ENCODE data around the gene CLCN4.

CLCN4 gene

GRCh38 chrX:10167573-10167972 lies 10.8 kb downstream of the CLCN4 start:
- no peak for DNase-seq (ENCODE audit: low read depth)

DNA sequence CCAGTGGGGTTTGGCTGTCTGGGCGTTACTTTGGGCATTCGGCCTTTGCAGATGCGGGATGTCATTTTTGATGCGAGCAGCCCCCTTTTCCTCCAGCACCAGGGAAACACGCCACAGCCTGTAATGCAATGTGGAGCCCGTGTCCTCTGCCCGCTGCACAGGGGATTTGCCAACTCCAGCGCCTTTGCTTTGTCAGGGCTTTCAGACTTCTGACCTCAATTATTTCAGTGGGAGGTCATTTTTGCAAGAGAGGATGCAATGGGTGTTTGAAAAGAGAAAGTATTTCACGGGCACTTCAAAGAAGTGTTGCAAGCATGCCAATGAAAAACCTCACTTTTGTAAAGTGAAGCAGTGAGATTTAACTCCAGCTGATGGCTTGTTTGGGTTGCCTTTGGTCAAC lies 11.5 kb downstream of the CLCN4 start:
- no peak for DNase-seq (ENCODE audit: low read depth)

- no peak for DNase-seq (ENCODE audit: low read depth)
Measured at GRCh38 chrX:10169175-10169574, 12.4 kb downstream of the CLCN4 start.

- no peak for DNase-seq (ENCODE audit: low read depth)
Measured at GRCh38 chrX:10171249-10171648, 14.5 kb downstream of the CLCN4 start.

- DNase-seq (ENCODE audit: low read depth): no peak
Measured at GRCh38 chrX:10172877-10173276, 16.1 kb downstream of the CLCN4 start.

DNA sequence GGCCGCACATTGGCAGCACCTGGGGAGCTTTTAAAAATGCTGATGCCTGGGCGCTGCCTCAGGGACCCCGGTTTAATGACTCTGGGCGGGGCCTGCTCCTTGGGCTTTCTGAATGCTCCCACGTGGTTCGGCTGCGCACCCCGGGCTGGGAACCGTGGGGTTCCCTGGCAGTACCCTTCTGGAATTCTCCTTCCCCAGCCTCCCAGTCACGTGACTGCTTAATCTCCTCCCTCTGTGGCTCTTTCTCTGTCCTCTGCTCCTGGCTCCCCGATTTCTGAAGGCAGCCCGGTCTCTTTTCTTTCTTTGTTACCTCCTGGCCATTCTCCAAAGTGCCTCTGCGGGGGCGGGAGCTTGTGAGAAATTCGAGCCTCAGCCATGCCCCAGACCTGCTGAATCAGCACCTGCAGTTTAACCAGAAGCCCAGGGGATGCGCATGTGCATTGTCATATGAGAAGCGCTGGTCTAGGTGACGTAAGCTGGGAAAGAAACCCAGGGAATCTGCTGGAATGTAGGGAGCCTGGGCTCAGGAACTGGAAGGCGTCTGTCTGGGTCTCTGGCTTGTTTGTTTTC lies 16.6 kb downstream of the CLCN4 start:
- no peak for DNase-seq (ENCODE audit: low read depth)

DNA sequence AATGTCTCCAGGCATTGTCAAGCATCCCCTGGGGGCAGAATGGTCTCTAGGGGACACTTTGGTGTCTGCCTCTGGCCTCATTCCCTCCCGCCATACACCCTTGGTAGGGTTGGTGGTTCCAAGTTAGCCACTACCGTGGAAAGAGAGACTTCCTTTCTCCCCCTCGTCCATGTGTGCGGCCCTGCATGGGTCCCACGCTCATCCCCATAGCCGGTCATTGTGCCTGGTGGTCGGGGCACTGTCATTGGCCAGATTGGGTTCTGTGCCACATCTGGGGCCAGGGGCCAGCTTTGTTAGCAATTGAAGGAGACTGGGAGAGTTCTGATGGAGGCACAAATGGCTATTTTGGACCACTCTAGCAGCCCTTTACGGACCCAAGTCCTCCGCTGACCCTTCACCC lies 17.3 kb downstream of the CLCN4 start:
- DNase-seq (ENCODE audit: low read depth): no peak

GRCh38 chrX:10174810-10175209 lies 18.0 kb downstream of the CLCN4 start:
- no peak for DNase-seq (ENCODE audit: low read depth)

- no peak for DNase-seq (ENCODE audit: low read depth)
Measured at GRCh38 chrX:10175319-10175871, 18.6 kb downstream of the CLCN4 start.

DNA sequence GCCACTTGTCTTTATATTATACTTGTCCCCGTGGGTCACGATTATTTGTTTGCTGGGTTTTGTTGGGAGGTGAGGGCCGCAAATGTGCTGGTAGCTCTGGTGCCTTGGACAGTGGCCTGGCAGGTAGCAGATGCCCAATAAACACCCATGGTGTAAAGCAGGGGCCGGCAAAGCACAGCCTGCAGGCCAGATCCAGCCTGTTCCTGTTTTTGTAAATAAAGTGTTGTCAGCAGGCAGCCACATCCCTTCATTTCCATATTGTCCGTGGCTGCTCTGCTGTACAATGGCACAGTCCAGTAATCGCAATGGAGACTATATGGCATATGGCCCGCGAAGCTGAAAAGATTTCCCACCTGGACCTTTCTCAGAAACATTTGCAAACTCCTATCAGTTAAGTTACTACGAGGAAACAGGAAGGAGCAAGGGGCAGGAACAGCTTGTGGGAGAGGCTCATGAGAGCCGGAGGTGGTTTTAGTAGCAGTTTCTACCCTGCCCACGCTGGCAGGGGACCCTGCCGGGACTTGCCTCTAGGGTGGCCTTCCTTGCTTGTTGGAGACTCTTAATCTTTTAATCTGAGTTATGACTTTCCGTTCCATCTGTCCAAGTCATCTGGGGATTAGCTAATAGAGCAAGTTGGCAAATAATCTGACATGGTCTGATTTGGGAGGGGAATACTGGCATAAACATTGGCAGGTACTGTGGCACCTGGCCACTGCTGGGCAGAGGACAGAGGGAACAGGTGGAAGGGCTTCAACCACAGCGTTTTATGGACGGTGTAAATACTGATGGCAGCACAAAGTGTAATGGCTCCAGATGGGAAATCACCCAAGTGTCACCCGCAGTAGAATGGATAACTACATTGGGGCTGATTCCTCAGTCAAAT lies 19.6 kb downstream of the CLCN4 start:
- DNase-seq (ENCODE audit: low read depth): no peak

- no peak for DNase-seq (ENCODE audit: low read depth)
Measured at GRCh38 chrX:10177004-10177396, 20.2 kb downstream of the CLCN4 start.

- no peak for DNase-seq (ENCODE audit: low read depth)
Measured at GRCh38 chrX:10177601-10178000, 20.8 kb downstream of the CLCN4 start.

GRCh38 chrX:10178866-10179463 lies 22.2 kb downstream of the CLCN4 start:
- DNase-seq (ENCODE audit: low read depth): no peak

GRCh38 chrX:10183760-10184159 lies 27.0 kb downstream of the CLCN4 start:
- DNase-seq (ENCODE audit: low read depth): no peak

DNA sequence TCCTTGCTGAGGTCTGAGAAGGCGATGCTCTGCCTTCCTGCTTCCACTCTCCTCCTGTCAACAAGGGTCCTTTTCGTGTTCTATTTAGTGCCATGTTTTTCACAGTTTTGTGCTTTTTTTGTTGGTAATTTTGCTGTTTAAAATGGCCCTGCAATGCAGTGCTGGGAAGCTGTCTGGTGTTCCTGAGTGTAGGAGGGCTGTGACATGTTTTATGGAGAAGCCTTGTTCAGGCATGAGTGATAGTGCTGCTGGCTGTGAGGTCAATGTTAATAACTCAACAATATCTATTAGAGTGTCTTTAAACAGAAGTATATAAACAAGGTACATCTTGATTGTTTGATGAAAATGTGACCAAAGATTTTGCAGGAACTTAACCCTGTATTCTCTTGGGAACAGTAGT lies 27.6 kb downstream of the CLCN4 start:
- DNase-seq (ENCODE audit: low read depth): no peak

DNA sequence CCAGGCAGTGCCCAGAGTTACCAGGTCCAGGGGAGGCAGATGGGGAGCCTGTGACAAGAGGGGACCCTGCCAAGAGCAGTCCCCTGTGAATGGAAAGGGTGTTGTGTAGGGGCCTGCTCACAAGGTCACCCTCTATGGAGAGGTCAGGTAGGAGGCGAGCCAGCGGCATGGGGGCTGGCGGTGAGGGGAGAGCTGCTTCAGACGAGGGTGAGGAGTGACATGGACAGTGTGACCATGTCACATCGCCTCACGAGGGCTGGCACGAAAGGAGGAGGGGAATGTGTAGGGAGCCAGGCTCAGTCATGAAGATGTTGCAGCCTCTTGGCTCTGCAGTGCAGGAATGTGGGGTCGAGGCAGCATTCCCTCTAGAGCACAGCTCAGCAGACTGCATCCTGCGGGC lies 29.6 kb downstream of the CLCN4 start:
- no peak for DNase-seq (ENCODE audit: low read depth)

- DNase-seq (ENCODE audit: low read depth): no peak
Measured at GRCh38 chrX:10187421-10187820, 30.6 kb downstream of the CLCN4 start.

DNA sequence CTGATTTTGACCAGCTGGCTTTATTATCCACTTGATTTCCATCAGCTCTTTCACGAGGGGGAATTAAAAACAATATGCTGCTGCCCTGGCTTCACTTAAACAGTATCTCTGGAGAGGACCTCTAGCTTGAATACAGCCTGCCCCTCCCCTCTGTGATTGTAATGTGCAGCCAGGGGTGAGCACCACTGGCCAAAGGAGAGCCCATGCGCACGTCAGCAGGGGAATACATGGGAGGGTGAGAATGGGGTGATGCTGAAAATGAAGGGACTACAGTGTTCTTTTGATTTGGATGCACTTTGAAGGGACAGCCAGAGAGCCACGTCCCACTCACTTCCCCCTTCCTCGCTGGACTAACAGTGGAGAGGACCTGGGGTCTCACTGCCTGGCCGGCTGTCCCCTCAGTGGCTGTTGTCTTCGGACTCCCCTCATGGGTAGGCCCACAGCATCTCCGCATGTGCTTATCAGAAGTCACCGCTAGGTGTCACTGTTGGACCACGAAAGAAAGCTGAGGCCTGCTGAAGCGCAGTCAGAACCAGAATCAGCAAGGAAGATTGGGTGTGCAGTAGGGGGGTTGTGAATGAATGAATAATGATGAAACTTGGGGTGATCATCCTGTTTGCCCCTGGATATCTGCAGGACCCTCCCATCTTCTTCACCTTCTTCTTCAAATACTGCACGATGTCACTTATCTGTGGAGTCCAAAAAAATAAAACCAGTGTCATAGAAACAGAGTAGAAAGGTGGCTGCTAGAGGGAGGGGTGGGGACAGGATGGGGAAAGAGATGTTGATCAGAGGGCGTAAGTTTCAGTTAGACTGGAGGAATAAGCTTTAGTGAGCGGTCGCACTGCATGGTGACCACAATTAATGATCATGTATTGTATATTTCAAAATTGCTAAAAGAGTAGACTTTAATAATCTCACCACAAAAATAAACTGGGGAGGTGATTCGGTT lies 32.8 kb downstream of the CLCN4 start:
- no peak for DNase-seq (ENCODE audit: low read depth)

DNA sequence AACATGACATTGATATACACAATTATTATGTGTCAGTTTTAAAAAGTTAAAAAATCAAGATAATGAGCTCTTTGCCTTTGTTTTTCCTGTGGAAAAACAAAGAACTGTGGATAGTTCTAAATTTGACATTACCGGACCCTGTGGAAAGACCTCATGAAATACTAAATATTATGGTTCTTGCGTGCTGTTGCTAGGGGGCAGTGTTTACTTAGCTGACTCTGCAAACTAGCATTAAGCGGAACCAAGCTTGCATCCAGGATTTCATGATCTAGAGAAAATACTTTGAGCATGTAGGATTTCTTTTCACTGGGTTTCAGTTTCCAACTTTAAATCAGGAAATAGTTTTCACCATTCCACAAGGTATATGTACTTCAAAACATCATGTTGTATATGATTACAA lies 33.6 kb downstream of the CLCN4 start:
- DNase-seq (ENCODE audit: low read depth): no peak

GRCh38 chrX:10193587-10193986 lies 36.8 kb downstream of the CLCN4 start:
- no peak for DNase-seq (ENCODE audit: low read depth)

DNA sequence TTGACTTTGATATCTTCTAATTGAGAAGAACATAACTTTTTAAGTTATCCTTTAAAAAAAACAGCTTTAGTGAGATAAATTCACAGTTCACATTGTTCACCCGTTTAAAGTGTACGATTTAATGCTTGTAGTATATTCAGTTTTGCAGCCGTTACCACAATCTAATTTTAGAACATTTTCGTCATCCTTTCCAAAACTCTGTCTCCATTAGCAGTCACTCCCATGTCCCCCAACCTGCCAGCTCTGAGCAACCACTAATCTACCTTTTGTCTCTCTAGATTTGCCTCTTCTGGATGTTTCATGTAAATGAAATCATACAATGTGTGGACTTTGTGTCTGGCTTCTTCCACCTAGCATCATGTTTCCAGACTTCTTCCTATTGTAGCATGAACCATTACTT lies 38.6 kb downstream of the CLCN4 start:
- no peak for DNase-seq (ENCODE audit: low read depth)

DNA sequence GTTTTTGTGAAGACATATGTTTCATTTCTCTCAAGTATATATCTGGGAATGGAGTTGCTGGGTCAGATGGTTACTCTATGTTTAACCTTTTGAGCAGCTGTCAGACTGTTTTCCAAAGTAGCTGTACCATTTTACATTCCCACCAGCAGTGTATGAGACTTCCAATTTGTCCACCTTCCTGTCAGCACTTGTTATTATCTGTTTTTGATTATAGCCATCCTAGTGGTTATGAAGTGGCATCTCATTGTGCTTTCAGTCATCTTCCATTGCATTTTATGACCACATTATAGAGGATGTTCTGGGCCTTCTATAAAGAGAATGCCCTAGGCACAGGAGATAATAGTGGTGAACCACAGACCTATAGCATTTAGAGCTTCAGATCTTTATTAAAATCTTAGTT lies 39.2 kb downstream of the CLCN4 start:
- DNase-seq (ENCODE audit: low read depth): no peak
